GM21529 (cell line): Measurements from ENCODE around the gene RPIA.
"Not testable (repeated sequence)": the region's sequence is repeated elsewhere in the genome, so short reads cannot be mapped to it uniquely, and the experiment has no call there.

ENCODE experiments used
- ATAC-seq: cut with Tn5 transposase; IDR thresholded peaks from one replicate; pipeline ENCODE4 v1.9.1; 2021; ENCODE audit not compliant: unreplicated experiment

Gene RPIA

GRCh38 chr2:88765889-88766481 is 74.5 kb downstream of the RPIA start:
- ATAC-seq: not testable (repeated sequence)

- ATAC-seq: no peak
Measured at GRCh38 chr2:88770016-88770415, 78.5 kb downstream of the RPIA start.

GRCh38 chr2:88773233-88774028 is 82.0 kb downstream of the RPIA start:
- ATAC-seq: not testable (repeated sequence)

GRCh38 chr2:88789213-88789612 is 97.7 kb downstream of the RPIA start:
- ATAC-seq: not testable (repeated sequence)

- not testable (repeated sequence) for ATAC-seq
Measured at GRCh38 chr2:88795932-88796331, 104.5 kb downstream of the RPIA start.

- ATAC-seq: not testable (repeated sequence)
Measured at GRCh38 chr2:88796523-88796922, 105.0 kb downstream of the RPIA start.

- not testable (repeated sequence) for ATAC-seq
Measured at GRCh38 chr2:88797164-88797563, 105.7 kb downstream of the RPIA start.
